SK-N-SH (cell line): ENCODE data around the gene CUX1. TPM values are rescaled to one million over a fixed set of nuclear protein-coding genes. Genes with fewer than 3 reads are reported as not detected.

ENCODE experiments used
- CTCF ChIA-PET: fragments of 300-600, 350-600 bp; formaldehyde crosslinking; extraction: SDS; loops from one replicate; lab custom pipeline; 2021; lab: Yijun Ruan, JAX
- POLR2A ChIA-PET: fragments of 350-600 bp; sonication (Branson Sonifier 250); formaldehyde crosslinking; extraction: SDS; loops from one replicate; lab custom pipeline; 2020; ENCODE audit warnings: antibody characterized with exemption, inconsistent platforms; lab: Yijun Ruan, JAX
- DNase-seq: peaks from one replicate; pipeline ENCODE4 v3.0.0; 2012
- H2AFZ ChIP-seq: fragments of 200-600 bp; sonication (generic); 2 replicates; pipeline ENCODE4 v1.8.1; 2016; ENCODE audit warnings: antibody characterized with exemption, mild to moderate bottlenecking, low read depth
- H3F3A ChIP-seq: fragments of 200-600 bp; sonication (generic); replicated peaks from 2 replicates; pipeline ENCODE3; 2016; ENCODE audit warnings: antibody characterized with exemption, mild to moderate bottlenecking; ENCODE audit not compliant: insufficient read depth
- H3K27ac ChIP-seq, 2 experiments: fragments of 200-500 bp in 1 of 2; fragments of 200-600 bp in 1 of 2; sonication (Bioruptor generic) in 1 of 2; sonication (generic), shearing (Covaris generic) in 1 of 2; 2 replicates each; pipeline versions ENCODE4 v1.5.1 to v1.6.1; 2014 to 2016; ENCODE audit warnings: low read depth in 2 of 2, inconsistent platforms in 1 of 2, low read length in 1 of 2, mild to moderate bottlenecking in 1 of 2, mixed read lengths in 1 of 2
- H3K27me3 ChIP-seq: fragments of 200-600 bp; sonication (generic), shearing (Covaris generic); 2 replicates; pipeline ENCODE4 v1.6.1; 2016; ENCODE audit warnings: mixed run types; ENCODE audit not compliant: insufficient read depth
- H3K36me3 ChIP-seq, 2 experiments: fragments of 200-500 bp in 1 of 2; fragments of 200-600 bp in 1 of 2; sonication (Bioruptor generic) in 1 of 2; sonication (generic) in 1 of 2; replicated peaks in 1 of 2; 2 replicates each; pipeline versions ENCODE3 to v1.5.1; 2014 to 2016; ENCODE audit warnings: low read length in 1 of 2, mild to moderate bottlenecking in 1 of 2; ENCODE audit not compliant: insufficient read depth in 2 of 2, control insufficient read depth in 1 of 2
- H3K4me1 ChIP-seq, 2 experiments: fragments of 200-500 bp in 1 of 2; fragments of 200-600 bp in 1 of 2; sonication (Bioruptor generic) in 1 of 2; sonication (generic), shearing (Covaris generic) in 1 of 2; 2 replicates each; pipeline versions ENCODE4 v1.5.1 to v1.6.1; 2014 to 2016; ENCODE audit warnings: low read depth in 1 of 2, low read length in 1 of 2, mixed run types in 1 of 2; ENCODE audit not compliant: insufficient read depth in 2 of 2, control insufficient read depth in 1 of 2
- H3K4me2 ChIP-seq: fragments of 200-600 bp; sonication (generic), shearing (Covaris generic); 2 replicates; pipeline ENCODE4 v1.6.1; 2017; ENCODE audit warnings: mixed run types
- H3K4me3 ChIP-seq, 2 experiments: fragments of 200-500 bp in 1 of 2; fragments of 200-600 bp in 1 of 2; sonication (Bioruptor generic) in 1 of 2; sonication (generic), shearing (Covaris generic) in 1 of 2; 2 replicates each; pipeline versions ENCODE4 v1.5.1 to v1.8.1; 2014 to 2016; ENCODE audit warnings: low read depth in 2 of 2, inconsistent platforms in 1 of 2, low read length in 1 of 2, mild to moderate bottlenecking in 1 of 2, mixed read lengths in 1 of 2, moderate library complexity in 1 of 2
- H3K79me2 ChIP-seq: fragments of 200-600 bp; sonication (generic); 2 replicates; pipeline ENCODE4 v1.8.1; 2017; ENCODE audit warnings: mild to moderate bottlenecking; ENCODE audit not compliant: insufficient read depth
- H3K9ac ChIP-seq: fragments of 200-600 bp; sonication (generic); 2 replicates; pipeline ENCODE4 v1.6.1; 2017; ENCODE audit warnings: mixed run types
- H3K9me2 ChIP-seq: fragments of 200-600 bp; sonication (generic); 2 replicates; pipeline ENCODE4 v1.6.1; 2017; ENCODE audit warnings: mixed run types
- H3K9me3 ChIP-seq: fragments of 200-600 bp; sonication (generic); 2 replicates; pipeline ENCODE4 v1.6.1; 2017; ENCODE audit warnings: mixed run types, mild to moderate bottlenecking, moderate library complexity
- H4K20me1 ChIP-seq: fragments of 200-600 bp; sonication (generic); 2 replicates; pipeline ENCODE4 v1.6.1; 2017; ENCODE audit warnings: mild to moderate bottlenecking, mixed run types; ENCODE audit not compliant: insufficient read depth
- CHD2 ChIP-seq: fragments of 150-350 bp; IDR thresholded peaks from 2 replicates; pipeline ENCODE4 v1.6.1; 2018; ENCODE audit warnings: low read length; ENCODE audit not compliant: partially characterized antibody
- GABPA ChIP-seq: IDR thresholded peaks from 2 replicates; pipeline ENCODE4 v1.4.0; 2012; ENCODE audit warnings: low read depth, mild to moderate bottlenecking
- GATA2 ChIP-seq: sonication (generic); formaldehyde crosslinking; IDR thresholded peaks from 2 replicates; pipeline ENCODE4 v1.5.0; 2020; ENCODE audit warnings: mild to moderate bottlenecking, missing genetic modification reagents
- JUND ChIP-seq: IDR thresholded peaks from 2 replicates; pipeline ENCODE4 v1.4.0; 2012
- MXI1 ChIP-seq: IDR thresholded peaks from 2 replicates; pipeline ENCODE4 v1.6.1; 2012; ENCODE audit warnings: mild to moderate bottlenecking, low read depth, low read length, improper control_type of control experiment
- PBX3 ChIP-seq: IDR thresholded peaks from 2 replicates; pipeline ENCODE4; 2012
- POLR2AphosphoS5 ChIP-seq: IDR thresholded peaks from 2 replicates; pipeline ENCODE4 v1.6.1; 2012; ENCODE audit warnings: low read depth, low read length
- REST ChIP-seq: IDR thresholded peaks from 2 replicates; pipeline ENCODE4 v1.6.1; 2012; ENCODE audit warnings: mild to moderate bottlenecking, low read depth, low read length, moderate library complexity
- RFX5 ChIP-seq: IDR thresholded peaks from 2 replicates; pipeline ENCODE4 v1.6.1; 2012; ENCODE audit warnings: mild to moderate bottlenecking, improper control_type of control experiment, low read length
- USF2 ChIP-seq: fragments of 150-350 bp; IDR thresholded peaks from 2 replicates; pipeline ENCODE4 v1.6.1; 2017; ENCODE audit warnings: antibody characterized with exemption, low read length, low read depth, borderline replicate concordance
- YY1 ChIP-seq: IDR thresholded peaks from 2 replicates; pipeline ENCODE4 v1.4.0; 2012; ENCODE audit warnings: low read depth, mild to moderate bottlenecking
- WGBS: methylation state at CpG from one replicate; pipeline ENCODE4 v1.1.6; 2017; ENCODE audit warnings: low lambda C conversion rate; 5-methylcytosine and 5-hydroxymethylcytosine counted together
- polyA plus RNA-seq, 3 experiments: library from polyadenylated mRNA; depleted of rRNA; stranded (reverse); fragments of >200 nt; gene quantifications; 2 replicates each; pipeline ENCODE4 v1.2.3, GENCODE V29; 2012

Gene CUX1
- polyA plus RNA-seq, 1 of the 3 experiments (the other 2 are of a cell fraction): 68.6 TPM

GRCh38 chr7:102081244-102081627 lies 263.8 kb downstream of the CUX1 start (continued):
- TF ChIP-seq REST: no peak

GRCh38 chr7:102082693-102083368 lies 265.4 kb downstream of the CUX1 start:
- no peak overlapping the region for H2AFZ ChIP-seq
- H3K4me1 ChIP-seq: peaks cover 11 to 13% of the 10 kb centered on the region in 2 experiments; a peak in 2 of 4 replicates
- CTCF ChIA-PET: no interaction called here
- H4K20me1 ChIP-seq: no peaks in the 10 kb centered on the region
- no peak overlapping the region for H3K4me3 ChIP-seq
- H3K79me2 ChIP-seq: peaks cover 8% of the 10 kb centered on the region; the same call in 1 of the 2 replicates
- no peak for DNase-seq
- no peak overlapping the region for H3K9ac ChIP-seq
- H3K36me3 ChIP-seq: peaks cover 0 to 19% of the 10 kb centered on the region in 2 experiments
- no peaks in the 10 kb centered on the region for H3K9me2 ChIP-seq
- H3F3A ChIP-seq: peaks cover 11% of the 10 kb centered on the region
- peaks cover 8% of the 10 kb centered on the region for H3K9me3 ChIP-seq
- no peak for TF ChIP-seq GABPA
- H3K27ac ChIP-seq: no peak overlapping the region
- POLR2A ChIA-PET: no interaction called here
- no peak overlapping the region for H3K4me2 ChIP-seq
- no peaks in the 10 kb centered on the region for H3K27me3 ChIP-seq
- WGBS: 87% methylated on average over 5 of the region's 5 CpGs

- ChIA-PET POLR2A (no interaction called here), CTCF (no interaction called here)
- peaks cover 0 to 24% of the 10 kb centered on the region in 2 experiments for H3K36me3 ChIP-seq
- no peak overlapping the region for H3K4me2 ChIP-seq
- no peaks in the 10 kb centered on the region for H3K27me3 ChIP-seq
- H3K9ac ChIP-seq: no peak overlapping the region
- H3F3A ChIP-seq: peaks cover 6% of the 10 kb centered on the region
- peaks cover 16% of the 10 kb centered on the region; the same call in 1 of the 2 replicates for H3K79me2 ChIP-seq
- H3K9me3 ChIP-seq: peaks cover 16% of the 10 kb centered on the region
- no peak overlapping the region for H3K4me3 ChIP-seq
- H2AFZ ChIP-seq: no peak overlapping the region
- no peak for DNase-seq
- H3K27ac ChIP-seq: no peak overlapping the region
- H3K9me2 ChIP-seq: no peaks in the 10 kb centered on the region
- WGBS: 87% methylated on average over 5 of the region's 5 CpGs
- H3K4me1 ChIP-seq: peaks cover 0 to 1% of the 10 kb centered on the region in 2 experiments; a peak in 1 of 4 replicates
- H4K20me1 ChIP-seq: no peaks in the 10 kb centered on the region
- TF ChIP-seq USF2 (no peak), GATA2 (CRISPR knock-in tag) (no peak), CHD2 (no peak), RFX5 (no peak), PBX3 (no peak), MXI1 (no peak), POLR2AphosphoS5 (no peak), REST (no peak), YY1 (no peak), JUND (no peak)
These were observed 267.9 kb downstream of the CUX1 start for GRCh38 chr7:102085218-102085772.
